ENCODE measurements around the gene TRDN.

The TRDN gene

GRCh38 chr6:123636782-123637181 is at the start of gene TRDN:
Gene TRDN, minus strand, starts transcription at chr6:123636950. Its CDS starts 175 bp downstream, at chr6:123636775.
- FAIRE-seq, result no peak
- DNase-seq (ENCODE audit: insufficient read length, low spot score), result no peak

DNA sequence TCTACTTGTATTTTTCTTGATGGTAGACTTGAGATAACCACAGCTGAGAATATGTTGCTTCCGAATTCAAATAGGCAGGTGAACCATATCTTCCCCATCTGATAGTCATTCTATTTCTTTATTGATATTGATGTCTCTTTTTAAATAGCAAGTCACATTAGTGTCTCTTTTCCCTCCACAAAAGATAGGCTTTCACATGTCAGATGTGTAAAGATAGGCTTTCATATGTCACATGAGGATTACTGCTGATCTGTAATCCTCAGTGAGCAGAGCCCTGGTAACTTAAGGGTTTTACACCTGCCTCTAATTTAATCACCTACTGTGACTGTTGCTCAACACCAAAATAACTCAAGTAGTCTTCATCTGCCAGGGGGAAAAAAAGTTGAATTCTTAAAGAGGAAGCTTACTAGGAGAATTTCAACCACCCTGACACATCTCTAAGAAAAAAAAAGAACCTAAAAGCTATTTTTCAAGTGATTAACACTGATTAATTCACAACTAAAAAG is 45.3 kb upstream of the TRDN start:
- DNase-seq (ENCODE audit: insufficient read length, low spot score) (no peak), FAIRE-seq (no peak)

DNA sequence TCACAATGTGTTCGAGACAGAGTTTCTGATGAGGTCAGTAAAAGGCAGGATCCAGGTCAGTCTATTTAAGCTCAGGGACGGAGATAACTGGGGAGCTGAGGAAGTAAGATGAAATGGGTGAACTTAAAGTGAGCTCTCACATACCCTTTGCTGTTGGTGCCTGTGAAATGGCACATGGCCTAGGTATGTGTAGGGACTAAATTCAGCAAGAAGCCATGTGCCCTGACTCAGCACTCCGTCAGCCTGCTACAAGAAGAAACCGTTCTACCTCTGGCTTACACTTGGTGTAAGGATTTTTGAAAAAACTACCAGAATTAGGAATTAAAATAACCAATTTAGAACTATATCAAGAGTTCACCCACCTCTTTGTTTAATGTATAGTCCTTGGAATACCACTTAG is 41.1 kb upstream of the TRDN start:
- DNase-seq (ENCODE audit: insufficient read length, low spot score) (no peak), FAIRE-seq (no peak)

- FAIRE-seq (no peak), DNase-seq (ENCODE audit: insufficient read length, low spot score) (no peak)
Measured at GRCh38 chr6:123676793-123677192, 40.0 kb upstream of the TRDN start.

DNA sequence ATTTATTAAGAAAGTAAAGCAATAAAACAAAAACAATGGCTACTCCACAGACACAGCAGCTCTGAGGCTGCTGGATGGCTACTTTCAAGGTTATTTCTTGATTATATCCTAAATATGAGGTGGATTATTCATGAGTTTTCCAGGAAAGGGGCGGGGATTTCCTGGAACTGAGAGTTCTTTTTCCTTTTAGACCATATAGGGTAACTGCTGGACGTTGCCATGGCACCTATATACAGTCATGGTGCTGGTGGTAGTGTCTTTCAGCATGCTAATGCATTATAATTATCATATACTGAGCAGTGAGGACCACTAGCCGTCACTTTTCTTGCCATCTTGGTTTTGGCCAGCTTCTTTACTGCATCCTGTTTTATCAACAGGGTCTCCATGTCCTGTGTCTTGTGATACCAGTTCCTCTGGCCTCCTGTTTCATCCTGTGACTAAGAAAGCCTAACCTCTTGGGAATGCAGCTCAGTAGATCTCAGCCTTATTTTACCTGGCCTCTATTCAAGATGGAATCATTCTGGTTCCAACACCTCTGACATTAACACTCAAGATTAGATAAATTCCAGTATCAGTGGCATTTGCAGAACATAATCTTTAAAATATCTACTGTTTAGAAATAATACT is 32.3 kb upstream of the TRDN start:
- no peak for DNase-seq (ENCODE audit: insufficient read length, low spot score)
- no peak for FAIRE-seq

- DNase-seq (ENCODE audit: insufficient read length, low spot score) (no peak), FAIRE-seq (no peak)
Measured at GRCh38 chr6:123668063-123668462, 31.3 kb upstream of the TRDN start.

GRCh38 chr6:123663436-123663835 is 26.7 kb upstream of the TRDN start:
- DNase-seq (ENCODE audit: insufficient read length, low spot score) (no peak), FAIRE-seq (no peak)

GRCh38 chr6:123662757-123663156 is 26.0 kb upstream of the TRDN start:
- FAIRE-seq, result no peak
- DNase-seq (ENCODE audit: insufficient read length, low spot score), result no peak

DNA sequence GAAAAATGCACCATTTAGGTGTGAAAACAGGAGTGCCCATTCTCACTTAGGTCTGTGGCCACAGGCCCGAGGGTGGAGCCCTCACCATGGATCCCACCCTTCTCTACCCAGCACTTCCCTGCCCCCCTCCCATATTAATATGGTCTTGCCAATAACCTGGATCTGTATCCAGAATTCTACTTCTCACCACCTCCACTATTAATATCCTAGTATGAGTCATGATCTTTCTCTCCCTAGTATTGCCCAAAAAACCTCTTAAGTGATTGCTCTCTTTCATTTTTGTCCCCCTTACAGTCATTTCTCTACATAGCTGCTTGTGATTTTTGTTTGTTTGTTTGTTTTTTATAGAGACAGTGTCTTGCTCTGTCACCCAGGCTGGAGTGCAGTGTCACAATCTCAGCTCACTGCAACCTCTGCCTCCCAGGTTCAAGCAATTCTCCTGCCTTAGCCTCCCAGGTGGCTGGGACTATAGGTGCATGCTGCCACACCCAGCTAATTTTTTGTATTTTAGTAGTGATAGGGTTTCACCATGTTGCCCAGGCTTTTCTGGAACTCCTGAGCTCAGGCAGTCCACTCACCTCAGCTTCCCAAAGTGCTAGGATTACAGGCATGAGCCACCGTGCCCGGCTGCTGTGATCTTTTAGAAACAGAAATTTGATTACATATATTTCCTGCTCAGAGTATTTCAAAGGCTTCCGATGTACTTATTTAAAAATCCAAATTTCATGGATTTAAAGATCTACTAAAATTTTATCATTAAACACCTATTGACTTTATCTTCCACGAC is 24.5 kb upstream of the TRDN start:
- DNase-seq (ENCODE audit: insufficient read length, low spot score) (no peak), FAIRE-seq (no peak)

DNA sequence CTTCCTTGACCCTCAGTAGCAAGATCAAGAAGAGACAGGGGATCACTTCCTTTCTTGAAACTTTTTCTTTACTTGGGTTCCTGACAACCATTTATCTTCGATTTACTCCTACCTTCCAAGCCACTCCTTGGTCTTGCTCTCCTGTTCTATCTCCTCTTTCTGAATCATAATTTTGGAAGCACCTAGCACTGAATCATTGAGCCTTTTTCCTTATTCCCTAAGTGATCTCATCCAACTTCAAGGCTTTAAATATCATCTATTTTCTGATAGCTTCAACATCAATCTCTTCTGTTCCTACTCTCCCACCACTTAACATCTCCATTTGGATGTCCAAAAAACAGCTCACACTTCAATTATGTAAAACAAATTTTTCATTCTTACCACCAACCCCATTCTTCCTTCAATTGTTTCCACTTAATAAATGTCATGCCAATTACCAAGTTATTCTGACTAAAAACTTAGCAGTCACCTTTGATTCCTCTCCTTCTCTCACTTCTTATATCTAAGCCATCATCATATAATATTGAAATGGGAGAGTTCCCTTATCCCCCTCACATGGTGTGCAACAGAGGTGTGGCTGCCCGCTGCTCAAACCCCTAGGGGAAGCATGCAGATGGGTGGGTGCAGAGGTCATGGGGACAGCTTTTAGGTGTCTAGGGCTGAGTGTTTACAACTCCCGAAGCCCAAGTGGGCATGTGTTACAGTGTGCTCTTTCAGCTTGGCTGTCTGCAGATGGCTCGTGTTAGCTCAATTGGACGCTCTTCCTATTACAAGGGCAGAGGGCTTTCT is 23.4 kb upstream of the TRDN start:
- DNase-seq (ENCODE audit: insufficient read length, low spot score) (no peak), FAIRE-seq (no peak)

- FAIRE-seq, result no peak
- no peak for DNase-seq (ENCODE audit: insufficient read length, low spot score)
Measured at GRCh38 chr6:123658848-123659247, 22.1 kb upstream of the TRDN start.

GRCh38 chr6:123655521-123656306 is 19.0 kb upstream of the TRDN start:
- DNase-seq (ENCODE audit: insufficient read length, low spot score), result no peak
- no peak for FAIRE-seq

- FAIRE-seq (no peak), DNase-seq (ENCODE audit: insufficient read length, low spot score) (no peak)
Measured at GRCh38 chr6:123648723-123649122, 12.0 kb upstream of the TRDN start.

GRCh38 chr6:123648020-123648580 is 11.3 kb upstream of the TRDN start:
- DNase-seq (ENCODE audit: insufficient read length, low spot score) (no peak), FAIRE-seq (no peak)

- no peak for DNase-seq (ENCODE audit: insufficient read length, low spot score)
- FAIRE-seq, result no peak
Measured at GRCh38 chr6:123641497-123641896, 4.7 kb upstream of the TRDN start.

- DNase-seq (ENCODE audit: insufficient read length, low spot score), result no peak
- FAIRE-seq, result no peak
Measured at GRCh38 chr6:123640567-123641187, 3.9 kb upstream of the TRDN start.

DNA sequence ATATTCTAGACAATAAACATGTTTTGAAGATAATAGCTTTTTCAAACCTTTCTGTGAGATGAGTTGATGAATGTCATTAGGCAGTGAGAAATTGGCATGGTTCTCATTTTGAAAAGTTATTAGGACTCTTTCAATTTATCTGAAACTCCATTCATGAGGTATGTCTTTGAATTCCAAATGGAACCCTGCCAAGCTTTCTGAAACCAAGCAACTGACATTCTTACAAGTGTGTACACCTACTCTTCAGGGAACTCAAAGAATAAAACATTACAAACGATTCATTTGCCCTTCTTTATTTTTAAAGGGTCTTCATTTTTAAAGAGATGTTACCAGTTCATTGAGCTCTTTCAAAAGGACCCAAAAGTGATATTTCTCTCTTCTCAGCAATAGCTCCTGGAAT is 2.1 kb upstream of the TRDN start:
- FAIRE-seq (no peak), DNase-seq (ENCODE audit: insufficient read length, low spot score) (no peak)

DNA sequence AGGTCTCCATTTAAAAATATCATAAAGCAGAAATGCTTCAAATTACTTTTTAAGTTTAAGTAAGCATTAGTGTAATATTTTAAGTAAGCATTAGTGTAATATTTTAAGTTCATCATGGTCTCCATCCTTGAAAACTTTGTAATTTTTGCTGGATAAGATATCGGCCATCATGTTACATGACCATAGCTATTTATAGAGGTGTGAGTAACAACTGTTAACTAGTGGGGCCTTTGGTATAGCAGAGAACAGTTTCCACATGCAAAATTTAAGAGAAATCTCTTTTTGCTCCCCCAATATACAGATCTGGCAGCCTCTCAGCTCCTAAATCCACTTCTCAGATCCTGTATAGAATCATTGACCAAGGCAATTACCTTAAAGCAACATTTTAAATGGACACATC is 468 bp downstream of the TRDN start:
- FAIRE-seq, result no peak
- no peak for DNase-seq (ENCODE audit: insufficient read length, low spot score)

DNA sequence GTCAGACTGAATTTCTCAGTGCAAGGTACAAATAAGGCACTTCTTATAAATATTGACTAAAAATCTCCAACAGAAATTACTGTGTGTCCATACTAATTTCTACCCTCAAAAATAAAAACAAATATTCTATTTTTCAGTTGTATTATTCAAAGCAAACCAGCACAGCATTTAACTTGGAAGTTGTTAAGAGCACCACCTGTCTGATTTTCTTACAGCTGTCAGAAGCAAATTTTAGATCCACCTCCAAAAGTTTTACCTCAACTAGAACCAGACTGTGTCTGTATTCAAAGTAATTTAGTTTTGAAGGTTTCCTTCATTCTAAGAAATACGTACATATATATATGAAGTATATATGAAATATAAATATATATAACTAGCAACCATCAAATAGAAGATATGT is 1.2 kb downstream of the TRDN start:
- FAIRE-seq (no peak), DNase-seq (ENCODE audit: insufficient read length, low spot score) (no peak)

- DNase-seq (ENCODE audit: insufficient read length, low spot score) (no peak), FAIRE-seq (no peak)
Measured at GRCh38 chr6:123635144-123635543, 1.6 kb downstream of the TRDN start.
